Measurements from ENCODE around the gene SMCR8.
"Not testable (repeated sequence)": the region's sequence is repeated elsewhere in the genome, so short reads cannot be mapped to it uniquely, and the experiment has no call there.

The SMCR8 gene

GRCh38 chr17:18319604-18320256, 4.6 kb downstream of the SMCR8 start:
- peak; percentile 45 for DNase-seq

GRCh38 chr17:18320301-18320700, 5.2 kb downstream of the SMCR8 start:
- no peak for DNase-seq

GRCh38 chr17:18321309-18321708, 6.2 kb downstream of the SMCR8 start:
- peak; percentile 35 for DNase-seq

GRCh38 chr17:18322522-18322921, 7.4 kb downstream of the SMCR8 start:
- no peak for DNase-seq

GRCh38 chr17:18323007-18323406, 7.9 kb downstream of the SMCR8 start:
- peak; percentile 39 for DNase-seq

- no peak for DNase-seq
Measured at GRCh38 chr17:18323507-18324139, 8.5 kb downstream of the SMCR8 start.

- no peak for DNase-seq
Measured at GRCh38 chr17:18324140-18325050, 9.3 kb downstream of the SMCR8 start.

- DNase-seq, result no peak
Measured at GRCh38 chr17:18326039-18326438, 10.9 kb downstream of the SMCR8 start.

- no peak for DNase-seq
Measured at GRCh38 chr17:18326572-18326971, 11.5 kb downstream of the SMCR8 start.

GRCh38 chr17:18327093-18327492, 12.0 kb downstream of the SMCR8 start:
- DNase-seq, result no peak

- no peak for DNase-seq
Measured at GRCh38 chr17:18327556-18327955, 12.5 kb downstream of the SMCR8 start.

GRCh38 chr17:18328643-18329204, 13.6 kb downstream of the SMCR8 start:
- DNase-seq, result no peak

- no peak for DNase-seq
Measured at GRCh38 chr17:18331879-18332278, 16.8 kb downstream of the SMCR8 start.

- no peak for DNase-seq
Measured at GRCh38 chr17:18332909-18333489, 17.9 kb downstream of the SMCR8 start.

GRCh38 chr17:18338158-18338557, 23.1 kb downstream of the SMCR8 start:
- not testable (repeated sequence) for DNase-seq

GRCh38 chr17:18339933-18340332, 24.8 kb downstream of the SMCR8 start:
- no peak for DNase-seq

- DNase-seq, result no peak
Measured at GRCh38 chr17:18344021-18344420, 28.9 kb downstream of the SMCR8 start.

GRCh38 chr17:18353541-18353940, 38.4 kb downstream of the SMCR8 start:
- DNase-seq, result no peak

GRCh38 chr17:18356624-18357023, 41.5 kb downstream of the SMCR8 start:
- DNase-seq, result no peak

GRCh38 chr17:18360518-18360917, 45.4 kb downstream of the SMCR8 start:
- DNase-seq, result no peak

GRCh38 chr17:18361837-18362697, 47.0 kb downstream of the SMCR8 start:
- no peak for DNase-seq

GRCh38 chr17:18362698-18363100, 47.6 kb downstream of the SMCR8 start:
- peak; percentile 45 for DNase-seq
